Subcutaneous abdominal adipose tissue (tissue), 5 donors: Measurements from ENCODE around the gene NGRN.
"Not testable (repeated sequence)": the region's sequence is repeated elsewhere in the genome, so short reads cannot be mapped to it uniquely, and the experiment has no call there.

Source experiments
- H3K27ac ChIP-seq: one replicate; pipeline ENCODE4 v1.7.0; 2013; ENCODE audit warnings: low read depth, mild to moderate bottlenecking, inconsistent platforms, low read length, moderate library complexity
- H3K27me3 ChIP-seq, 5 donors: one replicate each; pipeline ENCODE4 v1.7.0; 2013; ENCODE audit warnings: low read length in 5 of 5, inconsistent platforms in 1 of 5; ENCODE audit not compliant: control insufficient read depth in 5 of 5, insufficient read depth in 4 of 5
- H3K36me3 ChIP-seq, 5 donors: one replicate each; pipeline ENCODE4 v1.7.0; 2013; ENCODE audit warnings: low read length in 5 of 5; ENCODE audit not compliant: control insufficient read depth in 5 of 5, insufficient read depth in 5 of 5
- H3K4me1 ChIP-seq, 5 donors: one replicate each; pipeline ENCODE4 v1.7.0; 2013; ENCODE audit warnings: low read length in 5 of 5, mild to moderate bottlenecking in 3 of 5, moderate library complexity in 1 of 5; ENCODE audit not compliant: control insufficient read depth in 5 of 5, insufficient read depth in 5 of 5
- H3K4me3 ChIP-seq, 5 donors: one replicate each; pipeline ENCODE4 v1.7.0; 2013; ENCODE audit warnings: low read length in 5 of 5, low read depth in 1 of 5
- H3K9ac ChIP-seq, 5 donors: one replicate each; pipeline ENCODE4 v1.7.0; 2013; ENCODE audit warnings: low read length in 5 of 5, mild to moderate bottlenecking in 4 of 5, moderate library complexity in 3 of 5
- H3K9me3 ChIP-seq, 5 donors: one replicate each; pipeline ENCODE4 v1.7.0; 2013; ENCODE audit warnings: low read length in 5 of 5; ENCODE audit not compliant: control insufficient read depth in 5 of 5
- donor health status: healthy.
- donor health status: healthy.
- donor health status: healthy.
- donor health status: healthy.
- donor health status: healthy.

NGRN gene

DNA sequence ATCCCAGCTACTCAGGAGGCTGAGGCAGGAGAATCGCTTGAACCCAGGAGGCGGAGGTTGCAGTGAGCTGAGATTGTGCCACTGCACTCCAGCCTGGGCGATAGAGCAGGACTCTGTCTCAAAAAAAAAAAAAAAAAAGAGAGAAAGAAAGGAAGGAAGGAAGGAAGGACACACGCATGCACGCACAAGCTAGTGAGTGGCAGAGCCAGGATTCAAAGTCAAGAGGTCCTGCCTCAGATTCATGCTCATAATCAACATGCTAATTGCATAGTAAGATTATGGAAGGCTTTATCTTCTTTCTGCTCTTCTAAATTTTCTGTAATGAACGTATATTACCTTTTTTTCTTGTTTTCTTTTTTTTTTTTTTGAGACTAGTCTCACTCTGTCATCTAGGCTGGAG is 4.7 kb upstream of the NGRN start:
- not testable (repeated sequence) for H3K27me3 ChIP-seq, H3K9ac ChIP-seq, H3K4me3 ChIP-seq, H3K36me3 ChIP-seq, H3K9me3 ChIP-seq, H3K27ac ChIP-seq
- H3K4me1 ChIP-seq: peaks cover 4 to 32% (median 30%) of the 10 kb centered on the region in 5 donors

DNA sequence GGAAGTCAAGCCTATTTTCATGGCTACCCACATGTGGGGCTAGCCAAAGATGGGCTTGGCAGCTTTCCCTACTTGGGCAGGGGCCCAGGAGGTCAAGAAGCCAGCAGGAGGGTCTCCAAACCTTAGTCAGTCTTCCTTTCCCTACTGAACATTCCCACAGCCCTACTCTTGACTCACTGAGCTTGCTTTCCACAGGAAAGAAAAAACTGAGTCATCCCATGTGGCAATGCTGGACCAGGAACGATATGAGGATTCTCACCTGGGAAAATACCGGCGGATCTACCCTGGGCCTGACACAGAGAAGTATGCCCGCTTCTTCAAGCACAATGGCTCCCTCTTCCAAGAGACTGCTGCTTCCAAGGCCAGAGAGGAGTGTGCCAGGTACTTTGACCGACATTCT is 3.7 kb upstream of the NGRN start:
- no peaks in the 10 kb centered on the region for H3K36me3 ChIP-seq
- no peak overlapping the region for H3K9ac ChIP-seq
- no peaks in the 10 kb centered on the region for H3K9me3 ChIP-seq
- peak overlapping the region; percentile 59 for H3K27ac ChIP-seq
- H3K4me3 ChIP-seq: no peak overlapping the region
- no peaks in the 10 kb centered on the region for H3K27me3 ChIP-seq
- peaks cover 6 to 41% (median 40%) of the 10 kb centered on the region in 5 donors for H3K4me1 ChIP-seq

DNA sequence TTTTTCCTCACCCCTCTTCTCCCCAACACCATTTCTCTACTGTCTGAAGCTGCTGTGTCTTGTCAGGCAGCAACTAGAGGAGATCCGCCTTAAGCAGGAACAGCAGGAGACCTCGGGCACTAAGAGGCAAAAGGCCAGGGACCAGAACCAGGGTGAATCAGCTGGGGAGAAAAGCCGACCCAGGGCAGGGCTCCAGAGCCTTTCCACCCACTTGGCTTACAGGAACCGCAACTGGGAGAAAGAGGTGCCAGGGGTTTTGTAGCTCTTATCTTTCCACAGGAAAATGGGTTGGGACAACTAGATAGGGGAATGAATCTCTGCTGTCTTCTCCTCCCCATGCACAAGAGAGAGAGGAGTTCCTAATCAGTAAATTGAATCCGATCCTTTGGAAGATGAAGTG is 3.0 kb upstream of the NGRN start:
- no peak overlapping the region for H3K4me3 ChIP-seq
- H3K27me3 ChIP-seq: no peaks in the 10 kb centered on the region
- H3K4me1 ChIP-seq: peaks cover 9 to 47% (median 46%) of the 10 kb centered on the region in 5 donors
- peaks cover 0 to under 1% (median 0%) of the 10 kb centered on the region in 5 donors for H3K36me3 ChIP-seq
- peak overlapping the region; percentile 59 for H3K27ac ChIP-seq
- no peaks in the 10 kb centered on the region for H3K9me3 ChIP-seq
- H3K9ac ChIP-seq: peak overlapping the region in 1 of 5 donors; percentile 24

DNA sequence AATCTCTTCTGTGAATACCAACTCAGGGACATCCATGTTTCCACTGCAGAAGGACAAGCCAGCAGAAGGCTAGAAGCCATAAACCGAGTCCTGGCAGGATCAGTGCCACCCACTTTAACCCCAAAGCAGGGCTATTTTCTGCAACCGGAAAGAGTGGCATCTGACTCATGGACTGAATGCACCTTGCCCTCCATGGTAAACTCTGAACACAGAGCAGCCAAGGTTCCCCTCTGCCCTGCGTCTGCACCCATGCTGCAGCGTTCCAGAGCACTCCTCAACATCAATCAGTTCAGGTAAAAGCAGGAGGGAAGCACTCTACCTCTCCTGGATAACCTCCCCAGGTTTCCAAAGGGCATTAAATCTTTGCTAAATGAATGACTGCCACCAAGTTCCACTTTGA is 801 bp upstream of the NGRN start:
- H3K36me3 ChIP-seq: peaks cover 0 to 9% (median 5%) of the 10 kb centered on the region in 5 donors
- peak overlapping the region; percentile 77 to 98 (median 93) for H3K9ac ChIP-seq
- peaks cover 9 to 64% (median 58%) of the 10 kb centered on the region in 5 donors for H3K4me1 ChIP-seq
- H3K27ac ChIP-seq: peak overlapping the region; percentile 98
- no peaks in the 10 kb centered on the region for H3K9me3 ChIP-seq
- no peaks in the 10 kb centered on the region for H3K27me3 ChIP-seq
- peak overlapping the region; percentile 89 to 98 (median 90) for H3K4me3 ChIP-seq

DNA sequence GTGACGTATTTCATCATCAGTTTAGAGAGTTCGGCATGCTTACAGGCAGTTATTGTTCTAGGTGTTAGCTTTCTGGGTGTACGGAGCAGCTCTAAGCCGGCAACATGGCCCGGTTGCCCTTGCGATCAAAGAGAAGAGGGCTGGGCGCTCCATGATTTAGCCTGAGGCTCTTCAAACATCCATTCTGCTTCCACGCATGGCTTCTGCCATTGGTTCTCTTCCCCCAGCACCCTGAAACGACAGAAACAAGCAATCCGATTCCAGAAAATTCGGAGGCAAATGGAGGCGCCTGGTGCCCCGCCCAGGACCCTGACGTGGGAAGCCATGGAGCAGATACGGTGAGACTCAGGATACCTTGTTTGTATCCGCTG is 574 bp downstream of the NGRN start:
- Histone ChIP-seq H3K9me3 (no peaks in the 10 kb centered on the region), H3K9ac (peak overlapping the region; percentile 87 to 98 (median 93)), H3K4me3 (peak overlapping the region; percentile 89 to 98 (median 91)), H3K27ac (peak overlapping the region; percentile 98), H3K4me1 (peaks cover 12 to 66% (median 59%) of the 10 kb centered on the region in 5 donors), H3K36me3 (peaks cover 5 to 22% (median 17%) of the 10 kb centered on the region in 5 donors), H3K27me3 (no peaks in the 10 kb centered on the region)

DNA sequence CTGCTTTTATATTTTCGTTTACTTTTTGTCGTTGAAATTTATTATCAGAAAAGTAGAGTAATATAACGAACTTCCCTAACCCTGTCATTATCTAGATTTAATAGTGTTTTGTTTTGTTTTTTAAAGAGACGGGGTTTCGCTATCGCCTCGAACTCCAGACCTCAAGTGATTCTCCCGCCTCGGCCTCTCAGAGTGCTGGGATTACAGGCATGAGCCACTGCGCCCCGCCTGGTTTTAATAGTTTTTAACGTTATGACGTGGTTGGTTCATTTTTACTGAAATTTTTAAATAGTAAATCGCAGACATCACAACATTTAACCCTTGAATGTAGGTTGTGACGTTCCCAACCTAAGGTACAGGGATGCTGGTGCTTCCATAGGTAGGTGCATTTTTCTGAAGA is 1.0 kb downstream of the NGRN start:
- H3K27ac ChIP-seq: peak overlapping the region; percentile 98
- H3K4me1 ChIP-seq: peaks cover 12 to 69% (median 62%) of the 10 kb centered on the region in 5 donors

DNA sequence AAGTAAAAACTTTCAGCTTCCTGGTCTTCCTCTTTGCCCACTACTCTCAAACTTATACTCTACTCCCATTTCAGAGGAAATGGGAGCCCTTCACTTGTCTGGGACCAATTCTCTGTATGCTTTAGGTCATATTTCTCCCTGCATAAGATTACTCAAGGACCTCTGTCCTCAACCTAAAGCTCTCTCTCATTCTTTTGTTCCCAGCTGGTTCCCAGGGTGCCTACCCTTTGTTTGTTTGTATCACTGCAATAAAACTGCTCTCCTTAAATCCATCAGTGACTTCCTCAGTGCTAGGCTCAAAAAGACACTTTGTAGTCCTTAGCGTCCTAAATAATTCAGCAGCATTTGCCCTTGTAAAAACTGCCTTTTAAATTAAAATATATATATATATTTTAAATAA is 2.9 kb downstream of the NGRN start:
- Histone ChIP-seq H3K4me1 (peaks cover 12 to 64% (median 53%) of the 10 kb centered on the region in 5 donors), H3K9me3 (no peaks in the 10 kb centered on the region), H3K27ac (no peak overlapping the region), H3K4me3 (no peak overlapping the region), H3K27me3 (no peaks in the 10 kb centered on the region), H3K36me3 (peaks cover 14 to 46% (median 30%) of the 10 kb centered on the region in 5 donors), H3K9ac (no peak overlapping the region)

More for the DNA sequence above, 1.0 kb downstream of the NGRN start:
- H3K9me3 ChIP-seq: no peaks in the 10 kb centered on the region
- no peaks in the 10 kb centered on the region for H3K27me3 ChIP-seq
- peaks cover 5 to 27% (median 21%) of the 10 kb centered on the region in 5 donors for H3K36me3 ChIP-seq
- H3K4me3 ChIP-seq: peak overlapping the region; percentile 89 to 98 (median 91)
- H3K9ac ChIP-seq: peak overlapping the region; percentile 87 to 98 (median 93)

DNA sequence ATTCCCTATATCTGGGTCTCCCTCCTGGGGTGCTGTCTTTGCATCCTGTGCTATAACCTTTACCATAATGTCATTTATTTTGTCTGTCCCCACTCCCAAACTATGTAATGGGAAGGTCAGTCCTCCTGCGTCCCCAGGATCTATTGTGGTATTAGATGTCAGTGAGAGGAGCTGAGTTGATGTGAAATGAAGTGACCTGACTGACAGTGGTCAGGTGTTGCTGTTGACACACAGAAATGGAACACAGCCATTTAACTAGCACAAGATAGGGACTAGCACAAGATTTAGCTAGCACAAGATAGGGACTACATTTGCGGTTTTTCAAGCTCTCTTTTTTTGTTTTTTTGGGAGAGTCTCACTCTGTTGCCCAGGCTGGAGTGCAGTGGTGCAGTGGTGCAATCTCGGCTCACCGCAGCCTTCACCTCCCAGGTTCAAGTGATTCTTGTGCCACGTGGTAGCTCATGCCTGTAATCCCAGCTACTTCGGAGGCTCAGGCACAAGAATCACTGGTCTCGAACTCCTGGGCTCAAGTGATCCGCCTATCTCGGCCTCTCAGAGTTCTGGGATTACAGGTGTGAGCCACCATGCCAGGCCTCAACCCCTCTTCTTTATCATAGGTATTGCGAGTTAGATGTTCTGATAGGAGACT is 5.2 kb downstream of the NGRN start:
- no peak overlapping the region for H3K27ac ChIP-seq
- peaks cover 8 to 50% (median 37%) of the 10 kb centered on the region in 5 donors for H3K4me1 ChIP-seq
- H3K27me3 ChIP-seq: no peaks in the 10 kb centered on the region
- no peak overlapping the region for H3K4me3 ChIP-seq
- H3K9me3 ChIP-seq: no peaks in the 10 kb centered on the region
- no peak overlapping the region for H3K9ac ChIP-seq
- peaks cover 14 to 56% (median 34%) of the 10 kb centered on the region in 5 donors for H3K36me3 ChIP-seq

DNA sequence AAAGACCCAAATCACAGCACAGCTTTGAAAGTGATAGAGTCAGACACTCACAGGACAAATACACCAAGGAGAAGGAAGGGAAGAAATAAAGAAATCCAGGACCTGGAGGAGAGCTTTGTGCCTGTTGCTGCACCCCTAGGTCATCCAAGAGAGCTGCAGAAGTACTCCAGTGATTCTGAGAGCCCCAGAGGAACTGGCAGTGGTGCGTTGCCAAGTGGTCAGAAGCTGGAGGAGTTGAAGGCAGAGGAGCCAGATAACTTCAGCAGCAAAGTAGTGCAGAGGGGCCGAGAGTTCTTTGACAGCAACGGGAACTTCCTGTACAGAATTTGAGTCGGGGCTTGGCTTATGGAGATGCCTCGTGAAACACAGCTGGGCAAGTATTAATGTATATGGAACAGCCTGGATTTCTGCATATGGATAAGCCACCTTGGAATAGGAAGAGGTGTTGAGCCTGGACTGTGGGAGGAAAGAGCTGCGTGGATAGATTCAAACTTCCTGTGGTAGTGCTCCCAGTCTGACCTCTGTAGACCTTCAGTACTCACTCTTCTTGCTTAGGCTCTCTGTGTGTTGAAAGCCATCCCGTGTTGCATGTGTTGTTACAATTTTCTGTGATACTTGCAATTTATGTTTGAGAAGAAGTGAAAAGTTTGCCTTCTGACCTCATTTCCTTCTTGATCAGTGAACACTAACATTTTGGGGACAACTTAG is 6.1 kb downstream of the NGRN start:
- peaks cover 7 to 42% (median 30%) of the 10 kb centered on the region in 5 donors for H3K4me1 ChIP-seq
- H3K27me3 ChIP-seq: no peaks in the 10 kb centered on the region

DNA sequence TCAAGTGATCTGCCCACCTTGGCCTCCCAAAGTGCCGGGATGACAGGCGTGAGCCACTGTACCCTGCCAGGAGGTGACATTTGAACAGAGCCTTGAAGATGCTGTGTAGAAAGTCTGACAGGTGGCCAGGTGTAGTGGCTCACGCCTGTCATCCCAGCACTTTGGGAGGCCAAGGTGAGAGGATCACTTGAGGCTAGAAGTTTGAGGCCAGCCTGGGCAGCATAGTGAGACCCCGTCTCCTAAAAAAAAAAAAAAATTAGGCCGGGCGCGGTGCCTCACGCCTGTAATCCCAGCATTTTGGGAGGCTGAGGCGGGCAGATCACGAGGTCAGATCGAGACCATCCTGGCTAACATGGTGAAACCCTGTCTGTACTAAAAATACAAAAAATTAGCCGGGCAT is 13.0 kb downstream of the NGRN start:
- H3K9ac ChIP-seq, H3K4me3 ChIP-seq, H3K4me1 ChIP-seq, H3K27ac ChIP-seq, H3K9me3 ChIP-seq, H3K36me3 ChIP-seq, H3K27me3 ChIP-seq: not testable (repeated sequence)

More for the DNA sequence above, 6.1 kb downstream of the NGRN start:
- Histone ChIP-seq H3K27ac (no peak overlapping the region), H3K9me3 (no peaks in the 10 kb centered on the region), H3K36me3 (peaks cover 14 to 56% (median 34%) of the 10 kb centered on the region in 5 donors), H3K9ac (peak overlapping the region in 1 of 5 donors; percentile 7), H3K4me3 (no peak overlapping the region)
